Measurements from ENCODE around the gene OR2G2.

Gene OR2G2

DNA sequence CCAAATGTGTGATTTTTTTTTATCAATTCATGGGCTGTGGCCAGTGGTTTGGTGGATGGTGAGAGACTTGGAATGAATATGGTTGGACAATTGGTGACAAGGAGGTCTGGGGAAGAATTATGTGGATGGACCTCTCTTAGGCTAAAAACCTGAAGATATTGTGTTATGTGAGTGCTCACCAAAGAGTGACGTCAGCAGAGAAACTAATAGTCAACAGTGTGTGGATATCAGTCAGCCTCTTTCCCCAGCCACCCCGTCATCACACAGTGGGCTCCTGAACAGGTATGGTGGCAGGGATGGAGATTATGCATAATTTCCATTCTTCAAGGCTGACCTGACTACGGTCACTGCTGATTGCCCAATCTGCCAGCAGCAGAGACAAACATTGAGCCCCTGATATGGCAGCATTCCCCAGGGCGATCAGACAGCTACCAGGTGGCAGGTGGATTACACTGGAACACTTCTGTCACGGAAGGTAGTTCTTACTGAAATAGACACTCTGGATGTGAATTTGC, 9.2 kb upstream of the OR2G2 start:
- Histone ChIP-seq H3K4me3 (ENCODE audit: insufficient read depth, low read length, poor library complexity, severe bottlenecking) (no peak overlapping the region), H3K4me2 (ENCODE audit: low read depth, low read length, poor library complexity, severe bottlenecking) (no peak overlapping the region), H3K9ac (ENCODE audit: low read length) (no peak overlapping the region), H4K20me1 (ENCODE audit: low read depth, low read length) (no peaks in the 10 kb centered on the region), H3K9me2 (replicated peaks; ENCODE audit: insufficient read depth, low read length) (no peaks in the 10 kb centered on the region), H3K27me3 (ENCODE audit: low read length) (no peaks in the 10 kb centered on the region), H3K27ac (ENCODE audit: low read depth, low read length) (no peak overlapping the region), H3K36me3 (ENCODE audit: low read length) (no peaks in the 10 kb centered on the region), H3K79me2 (ENCODE audit: insufficient read depth, low read length) (no peaks in the 10 kb centered on the region), H3F3A (ENCODE audit: insufficient read depth) (no peaks in the 10 kb centered on the region), H3K9me3 (ENCODE audit: insufficient read depth, low read length) (no peaks in the 10 kb centered on the region), H2AFZ (ENCODE audit: low read depth, low read length, severe bottlenecking) (no peak overlapping the region)
- TF ChIP-seq CTCF (IDR thresholded peaks at IDR 0.05; ENCODE audit: insufficient read depth, low read length, poor library complexity, severe bottlenecking): no peak
- no peak for TF ChIP-seq EZH2phosphoT487 (conservative IDR thresholded peaks at IDR 0.05; ENCODE audit: low read length)

DNA sequence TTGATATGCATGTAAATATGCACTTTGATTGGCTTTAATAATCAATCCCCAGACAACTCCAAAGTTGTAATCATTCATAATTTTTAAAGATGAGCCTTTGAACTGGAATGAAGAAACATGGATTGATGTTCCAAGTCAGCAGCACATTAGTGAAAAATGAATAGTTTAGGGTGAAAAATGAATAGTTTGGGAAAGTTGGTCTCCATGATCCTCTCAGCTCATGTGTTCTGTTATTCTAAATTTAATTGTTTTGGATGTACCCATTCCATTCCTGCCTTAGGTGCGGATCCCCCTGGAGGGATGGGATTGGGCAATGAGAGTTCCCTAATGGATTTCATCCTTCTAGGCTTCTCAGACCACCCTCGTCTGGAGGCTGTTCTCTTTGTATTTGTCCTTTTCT, 17.1 kb downstream of the OR2G2 start, which contains the start of gene OR2G3:
Gene OR2G3 (plus strand): TSS at position 301 of the 400 bp plus-strand sequence. CDS start 0 bp downstream, at position 301.
- H2AFZ ChIP-seq (ENCODE audit: low read depth, low read length, severe bottlenecking): no peak within 1 kb of the TSS
- no peaks in the 10 kb centered on the region for H3F3A ChIP-seq (ENCODE audit: insufficient read depth)
- H3K9ac ChIP-seq (ENCODE audit: low read length): no peak within 1 kb of the TSS
- no peak within 1 kb of the TSS for H3K4me3 ChIP-seq (ENCODE audit: insufficient read depth, low read length, poor library complexity, severe bottlenecking)
- no peaks in the 10 kb centered on the region for H3K9me3 ChIP-seq (ENCODE audit: insufficient read depth, low read length)
- H3K36me3 ChIP-seq (ENCODE audit: low read length): no peaks in the 10 kb centered on the region
- no peak for TF ChIP-seq EZH2phosphoT487 (conservative IDR thresholded peaks at IDR 0.05; ENCODE audit: low read length)
- no peak for TF ChIP-seq CTCF (IDR thresholded peaks at IDR 0.05; ENCODE audit: insufficient read depth, low read length, poor library complexity, severe bottlenecking)
- H3K4me2 ChIP-seq (ENCODE audit: low read depth, low read length, poor library complexity, severe bottlenecking): no peak within 1 kb of the TSS
- H3K9me2 ChIP-seq (replicated peaks; ENCODE audit: insufficient read depth, low read length): no peaks in the 10 kb centered on the region
- no peaks in the 10 kb centered on the region for H3K27me3 ChIP-seq (ENCODE audit: low read length)
- H4K20me1 ChIP-seq (ENCODE audit: low read depth, low read length): no peaks in the 10 kb centered on the region
- no peak within 1 kb of the TSS for H3K27ac ChIP-seq (ENCODE audit: low read depth, low read length)
- no peaks in the 10 kb centered on the region for H3K79me2 ChIP-seq (ENCODE audit: insufficient read depth, low read length)

DNA sequence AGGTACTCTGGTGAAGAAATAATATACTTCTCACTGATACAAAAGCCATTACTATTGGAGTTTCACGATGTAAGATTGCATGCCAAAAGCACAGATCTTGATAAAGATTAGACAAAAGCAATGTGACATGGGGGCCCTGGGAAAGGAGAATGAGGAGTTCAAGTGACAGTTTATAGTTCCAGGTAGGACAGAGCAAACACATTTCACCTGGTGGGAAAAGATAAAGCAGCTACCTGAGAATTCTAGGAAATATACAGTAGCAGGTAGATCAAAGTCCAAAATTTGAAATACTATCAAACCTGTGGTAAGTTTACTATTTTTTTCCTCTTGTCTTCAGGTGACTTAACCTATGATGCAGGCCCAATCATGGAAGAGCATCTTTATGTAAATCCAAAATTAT, 25.2 kb downstream of the OR2G2 start:
- Histone ChIP-seq H3K27ac (ENCODE audit: low read depth, low read length) (no peak overlapping the region), H4K20me1 (ENCODE audit: low read depth, low read length) (no peaks in the 10 kb centered on the region), H3K9me2 (replicated peaks; ENCODE audit: insufficient read depth, low read length) (no peaks in the 10 kb centered on the region), H3K4me2 (ENCODE audit: low read depth, low read length, poor library complexity, severe bottlenecking) (no peak overlapping the region), H3F3A (ENCODE audit: insufficient read depth) (no peaks in the 10 kb centered on the region), H2AFZ (ENCODE audit: low read depth, low read length, severe bottlenecking) (no peak overlapping the region), H3K9ac (ENCODE audit: low read length) (no peak overlapping the region), H3K27me3 (ENCODE audit: low read length) (no peaks in the 10 kb centered on the region), H3K4me3 (ENCODE audit: insufficient read depth, low read length, poor library complexity, severe bottlenecking) (no peak overlapping the region), H3K79me2 (ENCODE audit: insufficient read depth, low read length) (no peaks in the 10 kb centered on the region), H3K9me3 (ENCODE audit: insufficient read depth, low read length) (no peaks in the 10 kb centered on the region), H3K36me3 (ENCODE audit: low read length) (no peaks in the 10 kb centered on the region)
- no peak for TF ChIP-seq CTCF (IDR thresholded peaks at IDR 0.05; ENCODE audit: insufficient read depth, low read length, poor library complexity, severe bottlenecking)
- TF ChIP-seq EZH2phosphoT487 (conservative IDR thresholded peaks at IDR 0.05; ENCODE audit: low read length): no peak
